ENCODE measurements around the gene RERG.
"Not testable (repeated sequence)": the region's sequence is repeated elsewhere in the genome, so short reads cannot be mapped to it uniquely, and the experiment has no call there.

RERG gene

DNA sequence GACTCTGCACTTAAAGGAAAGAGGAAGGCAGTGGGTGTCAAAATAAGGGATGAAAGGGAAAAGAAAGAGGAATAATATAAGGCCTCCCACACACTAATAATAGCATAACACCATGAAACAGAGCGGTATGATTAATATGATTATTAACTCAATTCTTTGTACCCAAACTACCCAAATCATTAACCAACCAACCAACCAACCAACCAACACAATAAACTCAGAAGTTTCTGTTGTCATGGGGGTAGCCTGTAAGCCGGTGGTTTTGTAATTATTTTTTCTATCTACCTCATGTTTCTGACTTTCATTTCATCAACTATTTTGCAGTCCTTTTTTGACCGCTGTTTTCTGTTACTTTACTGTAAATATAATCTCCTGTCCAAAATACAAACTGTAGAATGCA, 105.8 kb downstream of the RERG start:
- Histone ChIP-seq H3K27ac (no peak overlapping the region), H3K79me2 (no peaks in the 10 kb centered on the region), H3K9me3 (ENCODE audit: control insufficient read depth, low read length) (no peaks in the 10 kb centered on the region), H3K4me2 (ENCODE audit: low read length) (no peak overlapping the region), H3K4me3 (ENCODE audit: low read depth, low read length) (no peak overlapping the region), H2AFZ (no peak overlapping the region), H3K36me3 (ENCODE audit: control insufficient read depth, insufficient read depth, low read length) (no peaks in the 10 kb centered on the region), H3K4me1 (no peaks in the 10 kb centered on the region), H3K9ac (no peak overlapping the region), H3K27me3 (ENCODE audit: control insufficient read depth, insufficient read depth, low read length) (no peaks in the 10 kb centered on the region)
- TF ChIP-seq, protein P1, sequence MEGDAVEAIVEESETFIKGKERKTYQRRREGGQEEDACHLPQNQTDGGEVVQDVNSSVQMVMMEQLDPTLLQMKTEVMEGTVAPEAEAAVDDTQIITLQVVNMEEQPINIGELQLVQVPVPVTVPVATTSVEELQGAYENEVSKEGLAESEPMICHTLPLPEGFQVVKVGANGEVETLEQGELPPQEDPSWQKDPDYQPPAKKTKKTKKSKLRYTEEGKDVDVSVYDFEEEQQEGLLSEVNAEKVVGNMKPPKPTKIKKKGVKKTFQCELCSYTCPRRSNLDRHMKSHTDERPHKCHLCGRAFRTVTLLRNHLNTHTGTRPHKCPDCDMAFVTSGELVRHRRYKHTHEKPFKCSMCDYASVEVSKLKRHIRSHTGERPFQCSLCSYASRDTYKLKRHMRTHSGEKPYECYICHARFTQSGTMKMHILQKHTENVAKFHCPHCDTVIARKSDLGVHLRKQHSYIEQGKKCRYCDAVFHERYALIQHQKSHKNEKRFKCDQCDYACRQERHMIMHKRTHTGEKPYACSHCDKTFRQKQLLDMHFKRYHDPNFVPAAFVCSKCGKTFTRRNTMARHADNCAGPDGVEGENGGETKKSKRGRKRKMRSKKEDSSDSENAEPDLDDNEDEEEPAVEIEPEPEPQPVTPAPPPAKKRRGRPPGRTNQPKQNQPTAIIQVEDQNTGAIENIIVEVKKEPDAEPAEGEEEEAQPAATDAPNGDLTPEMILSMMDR (IDR thresholded peaks at IDR 0.05) = no peak

DNA sequence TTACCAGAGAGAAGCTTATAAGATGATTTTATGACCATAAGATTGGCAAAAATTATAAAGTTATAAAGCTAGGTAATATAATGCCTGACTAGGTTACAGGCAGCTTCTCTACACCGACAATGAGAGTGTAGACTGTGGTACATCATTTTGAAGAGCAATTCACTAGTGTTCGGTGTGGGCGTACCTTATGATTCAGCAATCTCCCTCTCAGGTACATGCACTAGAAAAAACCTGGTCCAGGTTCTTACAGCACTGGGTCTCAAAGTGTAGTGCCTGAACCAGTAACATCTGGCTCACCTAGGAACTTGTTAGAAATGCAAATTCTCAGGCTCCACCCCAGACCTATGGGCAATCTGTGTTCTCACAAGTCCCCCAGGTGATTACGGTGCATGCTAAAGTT, 106.7 kb downstream of the RERG start:
- Histone ChIP-seq H3K4me2 (ENCODE audit: low read length) (no peak overlapping the region), H3K4me1 (no peaks in the 10 kb centered on the region), H3K36me3 (ENCODE audit: control insufficient read depth, insufficient read depth, low read length) (no peaks in the 10 kb centered on the region), H3K27me3 (ENCODE audit: control insufficient read depth, insufficient read depth, low read length) (no peaks in the 10 kb centered on the region), H2AFZ (no peak overlapping the region), H3K9ac (no peak overlapping the region), H3K4me3 (ENCODE audit: low read depth, low read length) (no peak overlapping the region), H3K9me3 (ENCODE audit: control insufficient read depth, low read length) (no peaks in the 10 kb centered on the region), H3K79me2 (no peaks in the 10 kb centered on the region), H3K27ac (no peak overlapping the region)
- TF ChIP-seq, protein P1 (IDR thresholded peaks at IDR 0.05) = no peak

DNA sequence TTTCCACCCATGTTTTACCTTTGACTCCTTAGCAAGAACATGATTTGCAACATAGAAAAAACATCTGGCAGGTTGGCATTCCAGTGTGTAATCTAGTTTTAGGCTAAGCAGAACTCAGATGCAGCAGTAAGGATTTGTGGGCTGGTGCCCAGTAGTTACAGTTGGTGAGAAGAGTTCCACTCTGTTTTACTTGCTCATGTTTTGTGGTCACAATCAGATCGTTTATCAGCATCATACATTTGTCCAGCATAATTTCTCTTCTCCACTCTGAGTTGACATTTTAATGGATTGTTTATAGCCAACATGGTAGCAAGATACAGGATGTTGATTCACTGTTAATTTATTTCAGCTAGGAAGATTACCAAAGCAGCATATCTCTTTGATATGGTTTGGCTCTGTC, 128.4 kb downstream of the RERG start:
- H3K27me3 ChIP-seq (ENCODE audit: control insufficient read depth, insufficient read depth, low read length) = no peaks in the 10 kb centered on the region
- no peaks in the 10 kb centered on the region for H3K4me1 ChIP-seq
- no peak overlapping the region for H3K4me2 ChIP-seq (ENCODE audit: low read length)
- H3K9me3 ChIP-seq (ENCODE audit: control insufficient read depth, low read length) = no peaks in the 10 kb centered on the region
- H3K9ac ChIP-seq = no peak overlapping the region
- no peak overlapping the region for H3K4me3 ChIP-seq (ENCODE audit: low read depth, low read length)
- no peak overlapping the region for H3K27ac ChIP-seq
- TF ChIP-seq, protein P1 (IDR thresholded peaks at IDR 0.05) = no peak
- H3K79me2 ChIP-seq = no peaks in the 10 kb centered on the region
- H2AFZ ChIP-seq = no peak overlapping the region
- no peaks in the 10 kb centered on the region for H3K36me3 ChIP-seq (ENCODE audit: control insufficient read depth, insufficient read depth, low read length)

DNA sequence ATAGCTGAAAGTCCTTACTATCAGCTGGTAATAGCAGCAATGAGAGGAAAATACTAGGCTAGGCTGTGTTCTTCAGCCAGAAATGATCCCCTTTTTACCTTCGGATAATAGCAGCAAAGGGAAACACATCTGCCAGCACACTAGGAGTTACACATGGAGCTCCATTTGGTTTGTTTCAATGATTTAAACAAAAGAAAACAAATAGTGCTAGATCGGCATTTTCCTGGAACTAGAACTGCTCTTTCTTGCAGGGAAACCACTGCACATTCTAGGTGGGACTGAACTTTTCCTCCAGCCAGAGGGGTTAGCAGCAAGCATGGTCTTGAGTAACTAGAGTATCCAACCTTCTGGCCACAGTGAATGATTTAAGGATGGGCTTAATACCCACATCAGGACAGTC, 130.8 kb downstream of the RERG start:
- no peaks in the 10 kb centered on the region for H3K9me3 ChIP-seq (ENCODE audit: control insufficient read depth, low read length)
- no peaks in the 10 kb centered on the region for H3K4me1 ChIP-seq
- no peak overlapping the region for H3K4me2 ChIP-seq (ENCODE audit: low read length)
- H3K27me3 ChIP-seq (ENCODE audit: control insufficient read depth, insufficient read depth, low read length) = no peaks in the 10 kb centered on the region
- no peaks in the 10 kb centered on the region for H3K79me2 ChIP-seq
- H3K4me3 ChIP-seq (ENCODE audit: low read depth, low read length) = no peak overlapping the region
- H3K36me3 ChIP-seq (ENCODE audit: control insufficient read depth, insufficient read depth, low read length) = no peaks in the 10 kb centered on the region
- H3K27ac ChIP-seq = no peak overlapping the region
- H3K9ac ChIP-seq = no peak overlapping the region
- H2AFZ ChIP-seq = no peak overlapping the region
- TF ChIP-seq, protein P1 (IDR thresholded peaks at IDR 0.05) = no peak

DNA sequence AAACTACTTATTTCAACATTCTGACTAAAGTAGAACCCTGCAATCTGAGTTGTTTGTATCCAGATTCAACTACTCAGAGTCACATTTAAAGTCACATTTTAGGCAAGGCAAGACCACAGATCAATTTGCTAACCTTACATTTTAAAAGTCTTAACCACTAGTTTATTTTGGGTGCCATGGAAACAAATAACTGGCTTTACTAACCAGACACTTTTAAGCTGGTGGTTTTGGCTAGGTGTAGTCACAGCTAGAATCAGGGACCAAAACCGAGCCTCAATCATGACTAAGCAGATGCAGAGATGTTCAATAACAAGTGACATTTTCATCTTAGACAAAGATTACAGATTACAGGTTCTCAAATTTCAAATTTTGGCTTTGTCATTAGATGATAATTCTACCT, 133.1 kb downstream of the RERG start:
- Histone ChIP-seq H3K4me3 (ENCODE audit: low read depth, low read length) (no peak overlapping the region), H3K9ac (no peak overlapping the region), H3K9me3 (ENCODE audit: control insufficient read depth, low read length) (no peaks in the 10 kb centered on the region), H3K27ac (no peak overlapping the region), H3K4me1 (no peaks in the 10 kb centered on the region), H2AFZ (no peak overlapping the region), H3K27me3 (ENCODE audit: control insufficient read depth, insufficient read depth, low read length) (no peaks in the 10 kb centered on the region), H3K4me2 (ENCODE audit: low read length) (no peak overlapping the region), H3K79me2 (no peaks in the 10 kb centered on the region), H3K36me3 (ENCODE audit: control insufficient read depth, insufficient read depth, low read length) (no peaks in the 10 kb centered on the region)
- TF ChIP-seq, protein P1 (IDR thresholded peaks at IDR 0.05) = no peak

DNA sequence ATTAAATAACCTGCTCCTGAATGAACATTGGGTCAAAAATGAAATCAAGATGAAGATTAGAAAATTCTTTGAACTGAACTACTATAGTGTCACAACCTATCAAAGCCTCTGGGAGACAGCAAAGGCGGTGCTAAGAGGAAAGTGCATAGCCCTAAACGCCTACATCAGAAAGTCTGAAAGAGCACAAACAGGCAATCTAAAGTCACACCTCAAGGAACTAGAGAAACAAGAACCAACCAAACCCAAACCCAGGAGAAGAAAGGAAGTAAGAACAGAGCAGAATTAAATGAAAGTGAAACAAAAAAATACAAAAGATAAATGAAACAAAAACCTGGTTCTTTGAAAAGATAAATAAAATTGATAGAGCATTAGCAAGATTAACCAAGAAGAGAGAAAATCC, 143.5 kb downstream of the RERG start:
- H3K27ac ChIP-seq; H3K4me1 ChIP-seq; H3K79me2 ChIP-seq; H3K9ac ChIP-seq; H3K36me3 ChIP-seq (ENCODE audit: control insufficient read depth, insufficient read depth, low read length); H3K9me3 ChIP-seq (ENCODE audit: control insufficient read depth, low read length); H2AFZ ChIP-seq; H3K27me3 ChIP-seq (ENCODE audit: control insufficient read depth, insufficient read depth, low read length); H3K4me2 ChIP-seq (ENCODE audit: low read length); H3K4me3 ChIP-seq (ENCODE audit: low read depth, low read length): not testable (repeated sequence)

All from parathyroid adenoma (tissue), 2 donors.